OCI-LY1 (cell line): ENCODE measurements around the gene KIAA2012.

Experiments used
- H2AFZ ChIP-seq: fragments of 200-600 bp; sonication (generic), shearing (Covaris generic); 2 replicates; pipeline ENCODE4 v1.6.0; 2014; ENCODE audit warnings: antibody characterized with exemption, mild to moderate bottlenecking, low read length
- H3F3A ChIP-seq: fragments of 200-600 bp; sonication (generic), shearing (Covaris generic); 2 replicates; pipeline ENCODE4 v1.6.0; 2014; ENCODE audit warnings: mild to moderate bottlenecking, antibody characterized with exemption, low read length, moderate library complexity; ENCODE audit not compliant: insufficient read depth
- H3K27ac ChIP-seq: fragments of 200-600 bp; sonication (generic); 2 replicates; pipeline ENCODE4 v1.5.1; 2014; ENCODE audit warnings: low read length, mixed run types, mild to moderate bottlenecking, low read depth; ENCODE audit not compliant: poor library complexity, severe bottlenecking
- H3K27me3 ChIP-seq: fragments of 200-600 bp; sonication (generic); 2 replicates; pipeline ENCODE4 v1.6.0; 2014; ENCODE audit warnings: antibody characterized with exemption, mild to moderate bottlenecking, low read length, moderate library complexity; ENCODE audit not compliant: insufficient read depth
- H3K36me3 ChIP-seq: fragments of 200-600 bp; sonication (generic); 2 replicates; pipeline ENCODE4 v1.6.1; 2014; ENCODE audit warnings: mild to moderate bottlenecking, antibody characterized with exemption, low read length, moderate library complexity, mixed read lengths; ENCODE audit not compliant: insufficient read depth
- H3K4me1 ChIP-seq: fragments of 200-600 bp; sonication (generic); 2 replicates; pipeline ENCODE4 v1.5.1; 2014; ENCODE audit warnings: mild to moderate bottlenecking, low read length, moderate library complexity; ENCODE audit not compliant: insufficient read depth, severe bottlenecking
- H3K4me2 ChIP-seq: fragments of 200-600 bp; sonication (generic), shearing (Covaris generic); 2 replicates; pipeline ENCODE4 v1.6.1; 2014; ENCODE audit warnings: low read length
- H3K4me3 ChIP-seq: fragments of 200-600 bp; sonication (generic); 2 replicates; pipeline ENCODE4 v1.5.1; 2014; ENCODE audit warnings: low read length, low read depth, mild to moderate bottlenecking, mixed read lengths; ENCODE audit not compliant: poor library complexity, severe bottlenecking
- H3K79me2 ChIP-seq: fragments of 200-600 bp; shearing (Covaris generic); 2 replicates; pipeline ENCODE4 v1.6.1; 2016; ENCODE audit warnings: mixed run types, low read length, mixed read lengths; ENCODE audit not compliant: insufficient read depth
- H3K9ac ChIP-seq: fragments of 200-600 bp; sonication (generic), shearing (Covaris generic); 2 replicates; pipeline ENCODE4 v1.6.1; 2014; ENCODE audit warnings: mild to moderate bottlenecking, low read length, mixed read lengths
- H3K9me2 ChIP-seq: fragments of 200-600 bp; sonication (generic), shearing (Covaris generic); 2 replicates; pipeline ENCODE4 v1.6.1; 2014; ENCODE audit warnings: low read depth, mild to moderate bottlenecking, low read length, mixed read lengths
- H3K9me3 ChIP-seq: fragments of 200-600 bp; shearing (Covaris generic); 2 replicates; pipeline ENCODE4 v1.6.1; 2014; ENCODE audit warnings: low read length, mixed read lengths
- H4K20me1 ChIP-seq: fragments of 200-600 bp; sonication (generic), shearing (Covaris generic); 2 replicates; pipeline ENCODE4 v1.6.0; 2016; ENCODE audit warnings: mild to moderate bottlenecking, low read length; ENCODE audit not compliant: insufficient read depth
- EZH2 ChIP-seq: fragments of 200-600 bp; sonication (generic), shearing (Covaris generic); IDR thresholded peaks from 2 replicates; pipeline ENCODE4 v1.8.0; 2017; ENCODE audit warnings: borderline replicate concordance, mixed run types, mild to moderate bottlenecking, antibody characterized with exemption, low read length, moderate library complexity, mixed read lengths
- TF ChIP-seq, protein P1 (sequence below): fragments of 200-600 bp; sonication (generic), shearing (Covaris generic); IDR thresholded peaks from 2 replicates; pipeline ENCODE4 v1.5.1; 2017; ENCODE audit warnings: mild to moderate bottlenecking, antibody characterized with exemption, low read length, moderate library complexity, mixed read lengths

Gene KIAA2012

DNA sequence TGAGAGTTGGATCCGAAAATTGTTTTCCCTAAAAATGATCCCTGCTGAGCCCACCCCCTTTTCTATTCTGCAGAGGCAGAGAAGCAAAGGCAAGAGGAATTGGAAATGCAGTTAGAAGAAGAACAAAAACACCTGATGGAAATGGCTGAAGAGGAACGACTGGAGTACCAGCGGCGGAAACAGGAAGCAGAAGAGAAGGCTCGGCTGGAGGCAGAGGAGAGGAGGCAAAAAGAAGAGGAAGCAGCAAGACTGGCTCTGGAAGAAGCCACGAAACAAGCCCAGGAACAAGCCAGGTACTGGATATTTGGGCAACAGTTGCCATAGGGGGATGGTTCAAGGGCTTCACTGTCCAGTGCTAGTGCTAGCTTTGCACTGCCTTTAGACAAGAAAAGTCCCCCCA, 123.7 kb downstream of the KIAA2012 start:
- Histone ChIP-seq H3K79me2 (no peaks in the 10 kb centered on the region), H2AFZ (no peak overlapping the region), H4K20me1 (no peaks in the 10 kb centered on the region)

DNA sequence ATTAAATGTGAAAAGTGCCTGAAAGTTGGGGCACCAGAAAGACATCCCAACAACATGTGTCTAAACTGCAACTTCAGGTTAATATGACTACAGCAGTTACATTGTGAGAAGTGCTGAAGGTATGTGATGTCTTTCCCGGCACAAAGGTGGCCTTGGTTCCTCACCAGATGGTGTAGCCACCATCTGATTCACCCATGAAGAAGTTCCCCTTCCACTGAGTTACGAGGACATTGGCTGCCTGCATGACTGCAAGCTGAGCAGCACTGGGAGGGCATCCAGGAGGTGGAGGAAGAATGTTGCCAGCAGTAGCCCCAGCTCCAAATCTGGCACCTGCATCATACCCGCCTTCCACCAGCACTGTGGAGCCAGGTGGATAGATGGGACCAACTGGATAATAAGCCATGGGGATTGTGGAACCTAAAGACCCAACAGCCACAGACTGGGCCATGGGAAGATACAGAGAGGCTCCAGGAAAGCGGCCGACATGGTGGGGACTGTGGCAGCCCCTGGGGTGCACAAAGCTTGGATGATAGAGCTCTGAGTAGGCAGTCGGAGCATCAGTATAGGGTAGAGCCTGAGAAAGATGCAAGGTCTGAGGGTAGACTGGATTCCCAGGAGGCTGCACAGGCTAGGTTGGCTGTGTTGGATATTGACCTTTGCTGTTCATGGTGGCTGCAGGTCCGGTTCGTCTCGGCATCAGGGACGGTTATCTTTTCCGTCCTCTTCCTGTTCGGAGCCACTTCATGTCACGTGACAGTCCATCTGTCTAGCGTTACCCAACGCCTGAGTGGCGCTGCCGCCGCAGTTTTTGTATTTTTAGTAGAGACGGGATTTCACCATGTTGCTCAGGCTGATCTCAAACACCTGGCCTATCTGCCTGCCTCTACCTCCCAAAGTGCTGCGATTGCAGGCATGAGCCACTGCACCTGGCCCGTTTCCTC, 128.4 kb downstream of the KIAA2012 start:
- Histone ChIP-seq H3K4me2 (no peak overlapping the region), H2AFZ (no peak overlapping the region), H3K27ac (no peak overlapping the region), H3K9me3 (no peaks in the 10 kb centered on the region), H3F3A (no peaks in the 10 kb centered on the region), H3K79me2 (no peaks in the 10 kb centered on the region), H3K4me1 (no peaks in the 10 kb centered on the region), H4K20me1 (no peaks in the 10 kb centered on the region), H3K27me3 (no peaks in the 10 kb centered on the region), H3K36me3 (peaks cover 7% of the 10 kb centered on the region), H3K9me2 (no peaks in the 10 kb centered on the region), H3K4me3 (no peak overlapping the region), H3K9ac (no peak overlapping the region)
- TF ChIP-seq, protein P1, sequence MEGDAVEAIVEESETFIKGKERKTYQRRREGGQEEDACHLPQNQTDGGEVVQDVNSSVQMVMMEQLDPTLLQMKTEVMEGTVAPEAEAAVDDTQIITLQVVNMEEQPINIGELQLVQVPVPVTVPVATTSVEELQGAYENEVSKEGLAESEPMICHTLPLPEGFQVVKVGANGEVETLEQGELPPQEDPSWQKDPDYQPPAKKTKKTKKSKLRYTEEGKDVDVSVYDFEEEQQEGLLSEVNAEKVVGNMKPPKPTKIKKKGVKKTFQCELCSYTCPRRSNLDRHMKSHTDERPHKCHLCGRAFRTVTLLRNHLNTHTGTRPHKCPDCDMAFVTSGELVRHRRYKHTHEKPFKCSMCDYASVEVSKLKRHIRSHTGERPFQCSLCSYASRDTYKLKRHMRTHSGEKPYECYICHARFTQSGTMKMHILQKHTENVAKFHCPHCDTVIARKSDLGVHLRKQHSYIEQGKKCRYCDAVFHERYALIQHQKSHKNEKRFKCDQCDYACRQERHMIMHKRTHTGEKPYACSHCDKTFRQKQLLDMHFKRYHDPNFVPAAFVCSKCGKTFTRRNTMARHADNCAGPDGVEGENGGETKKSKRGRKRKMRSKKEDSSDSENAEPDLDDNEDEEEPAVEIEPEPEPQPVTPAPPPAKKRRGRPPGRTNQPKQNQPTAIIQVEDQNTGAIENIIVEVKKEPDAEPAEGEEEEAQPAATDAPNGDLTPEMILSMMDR = no peak
- TF ChIP-seq EZH2 = no peak

More for the DNA sequence above, 123.7 kb downstream of the KIAA2012 start:
- H3K4me2 ChIP-seq = no peak overlapping the region
- H3K9ac ChIP-seq = no peak overlapping the region
- no peaks in the 10 kb centered on the region for H3K9me3 ChIP-seq
- no peaks in the 10 kb centered on the region for H3K27me3 ChIP-seq
- H3K27ac ChIP-seq = no peak overlapping the region
- H3K36me3 ChIP-seq = no peaks in the 10 kb centered on the region
- no peak overlapping the region for H3K4me3 ChIP-seq
- no peaks in the 10 kb centered on the region for H3F3A ChIP-seq
- TF ChIP-seq, protein P1 = no peak
- TF ChIP-seq EZH2 = no peak
- H3K9me2 ChIP-seq = no peaks in the 10 kb centered on the region
- H3K4me1 ChIP-seq = no peaks in the 10 kb centered on the region

- Histone ChIP-seq H3K4me2 (no peak overlapping the region), H3K4me1 (no peaks in the 10 kb centered on the region), H2AFZ (no peak overlapping the region), H3K9me2 (no peaks in the 10 kb centered on the region), H3K9ac (no peak overlapping the region), H3K36me3 (peaks cover 20% of the 10 kb centered on the region), H3K79me2 (no peaks in the 10 kb centered on the region), H3K27me3 (no peaks in the 10 kb centered on the region), H3K27ac (no peak overlapping the region), H4K20me1 (no peaks in the 10 kb centered on the region), H3F3A (no peaks in the 10 kb centered on the region), H3K4me3 (no peak overlapping the region), H3K9me3 (no peaks in the 10 kb centered on the region)
- TF ChIP-seq, protein P1 = no peak
- TF ChIP-seq EZH2 = no peak
Measured at GRCh38 chr2:202203348-202203747, 130.3 kb downstream of the KIAA2012 start.
